ENCODE results near the gene ATRAID.
A peak's percentile ranks its signal among the peaks of the same experiment; 100 is the strongest.

The ATRAID gene

GRCh38 chr2:27203741-27204140 is 8.1 kb upstream of the ATRAID start:
- 97% methylated on average over 7 of the region's 9 CpGs for WGBS (ENCODE audit: insufficient coverage)
- CTCF ChIA-PET: interaction anchor here (1.4 kb wide), 1 partner anchor 12 kb away, joined by 4 read pairs; no protein-coding TSS in a partner anchor
- H3K27me3 ChIP-seq (replicated peaks in 2 of 5; ENCODE audit: control insufficient read depth in 4 of 5, insufficient read depth in 5 of 5, low read length in 4 of 5): no peaks in the 10 kb centered on the region
- peaks cover 14 to 90% (median 69%) of the 10 kb centered on the region in 4 experiments for H3K36me3 ChIP-seq (ENCODE audit: control insufficient read depth in 4 of 4, insufficient read depth in 4 of 4, low read length in 3 of 4)
- DNase-seq: no peak
- no peak overlapping the region for H3K4me3 ChIP-seq (ENCODE audit: control insufficient read depth in 1 of 7, extremely low read depth in 1 of 7, insufficient read depth in 4 of 7, low read depth in 2 of 7, low read length in 6 of 7)
- H3K9me3 ChIP-seq (ENCODE audit: control extremely low read depth in 1 of 5, control insufficient read depth in 4 of 5, insufficient read depth in 2 of 5, low read depth in 1 of 5, low read length in 4 of 5): no peaks in the 10 kb centered on the region
- no peaks in the 10 kb centered on the region for H3K4me1 ChIP-seq (ENCODE audit: control extremely low read depth in 1 of 4, control insufficient read depth in 4 of 4, insufficient read depth in 4 of 4, low read length in 3 of 4)
- H3K27ac ChIP-seq (ENCODE audit: insufficient read depth in 1 of 2, low read depth in 1 of 2, low read length in 2 of 2, poor library complexity in 1 of 2, severe bottlenecking in 2 of 2): no peak overlapping the region
- POLR2A ChIA-PET: interaction anchor here (0.6 kb wide), 1 partner anchor 87 kb away, joined by 4 read pairs; no protein-coding TSS in a partner anchor

- Histone ChIP-seq H3K4me1 (ENCODE audit: control extremely low read depth in 1 of 4, control insufficient read depth in 4 of 4, insufficient read depth in 4 of 4, low read length in 3 of 4) (peaks cover 0 to 2% (median 0%) of the 10 kb centered on the region in 4 experiments), H3K9me3 (ENCODE audit: control extremely low read depth in 1 of 5, control insufficient read depth in 4 of 5, insufficient read depth in 2 of 5, low read depth in 1 of 5, low read length in 4 of 5) (no peaks in the 10 kb centered on the region), H3K4me3 (ENCODE audit: control insufficient read depth in 1 of 7, extremely low read depth in 1 of 7, insufficient read depth in 4 of 7, low read depth in 2 of 7, low read length in 6 of 7) (no peak overlapping the region), H3K27me3 (replicated peaks in 2 of 5; ENCODE audit: control insufficient read depth in 4 of 5, insufficient read depth in 5 of 5, low read length in 4 of 5) (no peaks in the 10 kb centered on the region), H3K27ac (ENCODE audit: insufficient read depth in 1 of 2, low read depth in 1 of 2, low read length in 2 of 2, poor library complexity in 1 of 2, severe bottlenecking in 2 of 2) (no peak overlapping the region), H3K36me3 (ENCODE audit: control insufficient read depth in 4 of 4, insufficient read depth in 4 of 4, low read length in 3 of 4) (peaks cover 14 to 92% (median 69%) of the 10 kb centered on the region in 4 experiments)
- ChIA-PET POLR2A (interaction anchor here (0.6 kb wide), 1 partner anchor 88 kb away, joined by 4 read pairs; no protein-coding TSS in a partner anchor), CTCF (no interaction called here)
- DNase-seq: no peak
- WGBS (ENCODE audit: insufficient coverage): 95% methylated on average over 6 of the region's 8 CpGs
Observed at GRCh38 chr2:27204566-27204965, 7.3 kb upstream of the ATRAID start.

GRCh38 chr2:27205206-27205605 is 6.6 kb upstream of the ATRAID start:
- no peak for DNase-seq
- Histone ChIP-seq H3K9me3 (ENCODE audit: control extremely low read depth in 1 of 5, control insufficient read depth in 4 of 5, insufficient read depth in 2 of 5, low read depth in 1 of 5, low read length in 4 of 5) (no peaks in the 10 kb centered on the region), H3K4me3 (ENCODE audit: control insufficient read depth in 1 of 7, extremely low read depth in 1 of 7, insufficient read depth in 4 of 7, low read depth in 2 of 7, low read length in 6 of 7) (no peak overlapping the region), H3K36me3 (ENCODE audit: control insufficient read depth in 4 of 4, insufficient read depth in 4 of 4, low read length in 3 of 4) (peaks cover 14 to 91% (median 65%) of the 10 kb centered on the region in 4 experiments), H3K27ac (ENCODE audit: insufficient read depth in 1 of 2, low read depth in 1 of 2, low read length in 2 of 2, poor library complexity in 1 of 2, severe bottlenecking in 2 of 2) (no peak overlapping the region), H3K27me3 (replicated peaks in 2 of 5; ENCODE audit: control insufficient read depth in 4 of 5, insufficient read depth in 5 of 5, low read length in 4 of 5) (no peaks in the 10 kb centered on the region), H3K4me1 (ENCODE audit: control extremely low read depth in 1 of 4, control insufficient read depth in 4 of 4, insufficient read depth in 4 of 4, low read length in 3 of 4) (peaks cover 0 to 8% (median 0%) of the 10 kb centered on the region in 4 experiments)
- ChIA-PET CTCF (no interaction called here), POLR2A (no interaction called here)
- 96% methylated on average over 7 of the region's 8 CpGs for WGBS (ENCODE audit: insufficient coverage)

GRCh38 chr2:27206346-27206745 is 5.5 kb upstream of the ATRAID start:
- WGBS (ENCODE audit: insufficient coverage): 100% methylated on average over 4 of the region's 6 CpGs
- H3K4me3 ChIP-seq (ENCODE audit: control insufficient read depth in 1 of 7, extremely low read depth in 1 of 7, insufficient read depth in 4 of 7, low read depth in 2 of 7, low read length in 6 of 7): no peak overlapping the region
- peaks cover 14 to 85% (median 60%) of the 10 kb centered on the region in 4 experiments for H3K36me3 ChIP-seq (ENCODE audit: control insufficient read depth in 4 of 4, insufficient read depth in 4 of 4, low read length in 3 of 4)
- ChIA-PET CTCF (no interaction called here), POLR2A (no interaction called here)
- H3K27me3 ChIP-seq (replicated peaks in 2 of 5; ENCODE audit: control insufficient read depth in 4 of 5, insufficient read depth in 5 of 5, low read length in 4 of 5): no peaks in the 10 kb centered on the region
- no peak overlapping the region for H3K27ac ChIP-seq (ENCODE audit: insufficient read depth in 1 of 2, low read depth in 1 of 2, low read length in 2 of 2, poor library complexity in 1 of 2, severe bottlenecking in 2 of 2)
- H3K4me1 ChIP-seq (ENCODE audit: control extremely low read depth in 1 of 4, control insufficient read depth in 4 of 4, insufficient read depth in 4 of 4, low read length in 3 of 4): peaks cover 0 to 14% (median 5%) of the 10 kb centered on the region in 4 experiments
- no peak for DNase-seq
- no peaks in the 10 kb centered on the region for H3K9me3 ChIP-seq (ENCODE audit: control extremely low read depth in 1 of 5, control insufficient read depth in 4 of 5, insufficient read depth in 2 of 5, low read depth in 1 of 5, low read length in 4 of 5)

- Histone ChIP-seq H3K27me3 (replicated peaks in 2 of 5; ENCODE audit: control insufficient read depth in 4 of 5, insufficient read depth in 5 of 5, low read length in 4 of 5) (no peaks in the 10 kb centered on the region), H3K9me3 (ENCODE audit: control extremely low read depth in 1 of 5, control insufficient read depth in 4 of 5, insufficient read depth in 2 of 5, low read depth in 1 of 5, low read length in 4 of 5) (no peaks in the 10 kb centered on the region), H3K27ac (ENCODE audit: insufficient read depth in 1 of 2, low read depth in 1 of 2, low read length in 2 of 2, poor library complexity in 1 of 2, severe bottlenecking in 2 of 2) (no peak overlapping the region), H3K36me3 (ENCODE audit: control insufficient read depth in 4 of 4, insufficient read depth in 4 of 4, low read length in 3 of 4) (peaks cover 11 to 65% (median 46%) of the 10 kb centered on the region in 4 experiments), H3K4me3 (ENCODE audit: control insufficient read depth in 1 of 7, extremely low read depth in 1 of 7, insufficient read depth in 4 of 7, low read depth in 2 of 7, low read length in 6 of 7) (no peak overlapping the region), H3K4me1 (ENCODE audit: control extremely low read depth in 1 of 4, control insufficient read depth in 4 of 4, insufficient read depth in 4 of 4, low read length in 3 of 4) (peaks cover 7 to 27% (median 14%) of the 10 kb centered on the region in 4 experiments)
- 91% methylated on average over 3 of the region's 4 CpGs for WGBS (ENCODE audit: insufficient coverage)
- POLR2A ChIA-PET: no interaction called here
- CTCF ChIA-PET: interaction anchor here (1.1 kb wide), 1 partner anchor 16 kb away, joined by 4 read pairs; no protein-coding TSS in a partner anchor
- no peak for DNase-seq
Observed at GRCh38 chr2:27208486-27209050, 3.3 kb upstream of the ATRAID start.

- Histone ChIP-seq H3K36me3 (ENCODE audit: control insufficient read depth in 4 of 4, insufficient read depth in 4 of 4, low read length in 3 of 4) (peaks cover 8 to 53% (median 34%) of the 10 kb centered on the region in 4 experiments), H3K9me3 (ENCODE audit: control extremely low read depth in 1 of 5, control insufficient read depth in 4 of 5, insufficient read depth in 2 of 5, low read depth in 1 of 5, low read length in 4 of 5) (no peaks in the 10 kb centered on the region), H3K27me3 (replicated peaks in 2 of 5; ENCODE audit: control insufficient read depth in 4 of 5, insufficient read depth in 5 of 5, low read length in 4 of 5) (no peaks in the 10 kb centered on the region), H3K4me1 (ENCODE audit: control extremely low read depth in 1 of 4, control insufficient read depth in 4 of 4, insufficient read depth in 4 of 4, low read length in 3 of 4) (peaks cover 7 to 28% (median 15%) of the 10 kb centered on the region in 4 experiments), H3K4me3 (ENCODE audit: control insufficient read depth in 1 of 7, extremely low read depth in 1 of 7, insufficient read depth in 4 of 7, low read depth in 2 of 7, low read length in 6 of 7) (no peak overlapping the region), H3K27ac (ENCODE audit: insufficient read depth in 1 of 2, low read depth in 1 of 2, low read length in 2 of 2, poor library complexity in 1 of 2, severe bottlenecking in 2 of 2) (no peak overlapping the region)
- ChIA-PET CTCF (interaction anchor here (0.5 kb wide), 1 partner anchor 883 kb away, joined by 3 read pairs; no protein-coding TSS in a partner anchor), POLR2A (no interaction called here)
- 93% methylated on average over 3 of the region's 6 CpGs for WGBS (ENCODE audit: insufficient coverage)
- DNase-seq: peak in 2 of 3 donors; percentile 4 to 11
Observed at GRCh38 chr2:27209621-27210401, 2.0 kb upstream of the ATRAID start.

All from common myeloid progenitor, CD34-positive (primary cell).